Activated CD8-positive, alpha-beta T cell treated with anti-CD3 and anti-CD28 coated beads for 36 hours (primary cell): ENCODE results near the gene CNST. TPM values are rescaled to one million over a fixed set of nuclear protein-coding genes. Genes with fewer than 3 reads are reported as not detected.

Source experiments
- ATAC-seq: fragments of 200-7000 bp; cut with Tn5 transposase; one replicate; pipeline ENCODE4 v1.10.0; 2021; ENCODE audit warnings: mild to moderate bottlenecking, moderate library complexity
- CTCF ChIA-PET: fragments of 350-600 bp; sonication (Branson Sonifier 250); formaldehyde crosslinking; loops from one replicate; lab custom pipeline; 2021; ENCODE audit warnings: antibody characterized with exemption; lab: Charles Lee
- POLR2A ChIA-PET: fragments of 350-600 bp; sonication (Branson Sonifier 250); formaldehyde crosslinking; loops from one replicate; lab custom pipeline; 2021; ENCODE audit warnings: antibody characterized with exemption; lab: Charles Lee
- DNase-seq: peaks from one replicate; pipeline ENCODE4 v3.0.0-alpha.2; 2020
- H3K27ac Mint-ChIP-seq: one replicate; pipeline ENCODE4 v1.8.0; 2021; ENCODE audit warnings: mild to moderate bottlenecking, mixed read lengths
- H3K27me3 Mint-ChIP-seq: one replicate; pipeline ENCODE4 v1.8.0; 2021; ENCODE audit warnings: mixed read lengths
- H3K36me3 Mint-ChIP-seq: one replicate; pipeline ENCODE4 v1.8.0; 2021; ENCODE audit warnings: low read depth, mixed read lengths
- H3K4me1 Mint-ChIP-seq: one replicate; pipeline ENCODE4 v1.8.0; 2021; ENCODE audit warnings: low read depth, mixed read lengths
- H3K4me3 Mint-ChIP-seq: one replicate; pipeline ENCODE4 v1.8.0; 2021; ENCODE audit warnings: mild to moderate bottlenecking, moderate library complexity, mixed read lengths
- H3K9me3 Mint-ChIP-seq: one replicate; pipeline ENCODE4 v1.8.0; 2021; ENCODE audit warnings: mixed read lengths
- intact Hi-C: fragments of 100-400 bp; cut with micrococcal nuclease; formaldehyde crosslinking; loops from one replicate; pipeline ENCODE4 v1.10.0; 2022
- total RNA-seq, 2 experiments: library from RNA; stranded (reverse); gene quantifications; one replicate each; pipeline ENCODE4 v1.2.3, GENCODE V29; 2021
- TF ChIP-seq, protein P1 (sequence below): fragments of 200-600 bp; IDR thresholded peaks from one replicate; pipeline ENCODE4 v1.8.0; 2022; ENCODE audit warnings: antibody characterized with exemption, mild to moderate bottlenecking

Gene CNST
- total RNA-seq, 2 experiments from 2014 or later: 23.5 to 25.1 TPM

- peaks cover 22% of the 10 kb centered on the region for H3K36me3 Mint-ChIP-seq
- H3K9me3 Mint-ChIP-seq: peaks cover 3% of the 10 kb centered on the region
- no peak overlapping the region for H3K4me3 Mint-ChIP-seq
- ChIA-PET POLR2A (interaction anchor here (0.7 kb wide), 1 partner anchor 154 kb away, joined by 3 read pairs; no protein-coding TSS in a partner anchor), CTCF (no interaction called here)
- TF ChIP-seq, protein P1, sequence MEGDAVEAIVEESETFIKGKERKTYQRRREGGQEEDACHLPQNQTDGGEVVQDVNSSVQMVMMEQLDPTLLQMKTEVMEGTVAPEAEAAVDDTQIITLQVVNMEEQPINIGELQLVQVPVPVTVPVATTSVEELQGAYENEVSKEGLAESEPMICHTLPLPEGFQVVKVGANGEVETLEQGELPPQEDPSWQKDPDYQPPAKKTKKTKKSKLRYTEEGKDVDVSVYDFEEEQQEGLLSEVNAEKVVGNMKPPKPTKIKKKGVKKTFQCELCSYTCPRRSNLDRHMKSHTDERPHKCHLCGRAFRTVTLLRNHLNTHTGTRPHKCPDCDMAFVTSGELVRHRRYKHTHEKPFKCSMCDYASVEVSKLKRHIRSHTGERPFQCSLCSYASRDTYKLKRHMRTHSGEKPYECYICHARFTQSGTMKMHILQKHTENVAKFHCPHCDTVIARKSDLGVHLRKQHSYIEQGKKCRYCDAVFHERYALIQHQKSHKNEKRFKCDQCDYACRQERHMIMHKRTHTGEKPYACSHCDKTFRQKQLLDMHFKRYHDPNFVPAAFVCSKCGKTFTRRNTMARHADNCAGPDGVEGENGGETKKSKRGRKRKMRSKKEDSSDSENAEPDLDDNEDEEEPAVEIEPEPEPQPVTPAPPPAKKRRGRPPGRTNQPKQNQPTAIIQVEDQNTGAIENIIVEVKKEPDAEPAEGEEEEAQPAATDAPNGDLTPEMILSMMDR: no peak
- H3K4me1 Mint-ChIP-seq: peaks cover 56% of the 10 kb centered on the region
- intact Hi-C loops: no loop called here
- peak overlapping the region; percentile 97 for H3K27ac Mint-ChIP-seq
- ATAC-seq: no peak
- no peaks in the 10 kb centered on the region for H3K27me3 Mint-ChIP-seq
- no peak for DNase-seq
These were observed 5.7 kb downstream of the CNST start for GRCh38 chr1:246571953-246572352.

- peaks cover 59% of the 10 kb centered on the region for H3K4me1 Mint-ChIP-seq
- H3K4me3 Mint-ChIP-seq: no peak overlapping the region
- peak overlapping the region; percentile 80 for H3K27ac Mint-ChIP-seq
- H3K36me3 Mint-ChIP-seq: peaks cover 23% of the 10 kb centered on the region
- no peaks in the 10 kb centered on the region for H3K27me3 Mint-ChIP-seq
- ATAC-seq (no peak), DNase-seq (no peak)
- H3K9me3 Mint-ChIP-seq: peaks cover 3% of the 10 kb centered on the region
- POLR2A ChIA-PET: interaction anchor here (1.3 kb wide), 1 partner anchor 66 kb away, joined by 4 read pairs; the partner anchor contains the start of gene SMYD3
- CTCF ChIA-PET: interaction anchor here (1.1 to 2.2 kb wide), 2 partner anchors 25 to 29 kb away, joined by 3 to 6 read pairs; no protein-coding TSS in a partner anchor
- TF ChIP-seq, protein P1: no peak
- intact Hi-C loops: no loop called here
These were observed 6.5 kb downstream of the CNST start for GRCh38 chr1:246572785-246573184.

DNA sequence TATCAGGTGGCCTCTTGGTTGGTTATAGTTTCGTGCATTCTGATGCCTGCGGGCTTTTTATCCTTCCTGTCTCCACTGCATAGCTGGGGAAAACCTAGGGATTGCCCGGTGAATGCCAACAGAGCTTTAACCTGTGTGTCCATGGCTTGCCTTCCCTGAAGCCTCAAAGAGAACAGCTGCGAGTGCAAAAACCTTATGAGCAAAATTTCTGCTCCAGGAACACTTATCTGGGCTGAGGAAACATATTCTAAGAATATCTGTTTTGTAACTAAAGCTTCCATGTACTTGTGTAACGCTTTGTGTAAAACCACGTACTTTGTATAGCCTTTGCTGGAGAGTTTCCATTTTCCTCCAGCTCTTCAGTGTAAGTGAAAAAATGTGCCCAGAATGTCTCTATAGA lies 7.2 kb downstream of the CNST start:
- CTCF ChIA-PET: interaction anchor here (1.1 to 2.2 kb wide), 2 partner anchors 24 to 28 kb away, joined by 3 to 6 read pairs; no protein-coding TSS in a partner anchor
- Mint-ChIP-seq H3K4me1 (peaks cover 58% of the 10 kb centered on the region), H3K36me3 (peaks cover 23% of the 10 kb centered on the region), H3K4me3 (peak overlapping the region; percentile 4), H3K27ac (peak overlapping the region; percentile 80), H3K9me3 (peaks cover 3% of the 10 kb centered on the region), H3K27me3 (no peaks in the 10 kb centered on the region)
- POLR2A ChIA-PET: interaction anchor here (0.8 to 1.5 kb wide), 3 partner anchors 11 to 67 kb away, joined by 3 to 4 read pairs (median 4); partner anchors contain the start of gene SMYD3
- ATAC-seq (no peak), DNase-seq (no peak)
- intact Hi-C loops: no loop called here
- TF ChIP-seq, protein P1: no peak

GRCh38 chr1:246576709-246577032 lies 10.4 kb downstream of the CNST start:
- H3K27ac Mint-ChIP-seq: peak overlapping the region; percentile 87
- H3K27me3 Mint-ChIP-seq: no peaks in the 10 kb centered on the region
- TF ChIP-seq, protein P1: no peak
- ChIA-PET POLR2A (interaction anchor here (1.7 to 2.4 kb wide), 2 partner anchors 9 to 15 kb away, joined by 4 to 10 read pairs; no protein-coding TSS in a partner anchor), CTCF (interaction anchor here (0.6 to 1.5 kb wide), 2 partner anchors 10 to 23 kb away, joined by 3 read pairs; no protein-coding TSS in a partner anchor)
- H3K4me1 Mint-ChIP-seq: peaks cover 56% of the 10 kb centered on the region
- H3K4me3 Mint-ChIP-seq: peak overlapping the region; percentile 55
- ATAC-seq (no peak), DNase-seq (no peak)
- H3K9me3 Mint-ChIP-seq: peaks cover 3% of the 10 kb centered on the region
- H3K36me3 Mint-ChIP-seq: peaks cover 22% of the 10 kb centered on the region
- intact Hi-C loops: no loop called here

DNA sequence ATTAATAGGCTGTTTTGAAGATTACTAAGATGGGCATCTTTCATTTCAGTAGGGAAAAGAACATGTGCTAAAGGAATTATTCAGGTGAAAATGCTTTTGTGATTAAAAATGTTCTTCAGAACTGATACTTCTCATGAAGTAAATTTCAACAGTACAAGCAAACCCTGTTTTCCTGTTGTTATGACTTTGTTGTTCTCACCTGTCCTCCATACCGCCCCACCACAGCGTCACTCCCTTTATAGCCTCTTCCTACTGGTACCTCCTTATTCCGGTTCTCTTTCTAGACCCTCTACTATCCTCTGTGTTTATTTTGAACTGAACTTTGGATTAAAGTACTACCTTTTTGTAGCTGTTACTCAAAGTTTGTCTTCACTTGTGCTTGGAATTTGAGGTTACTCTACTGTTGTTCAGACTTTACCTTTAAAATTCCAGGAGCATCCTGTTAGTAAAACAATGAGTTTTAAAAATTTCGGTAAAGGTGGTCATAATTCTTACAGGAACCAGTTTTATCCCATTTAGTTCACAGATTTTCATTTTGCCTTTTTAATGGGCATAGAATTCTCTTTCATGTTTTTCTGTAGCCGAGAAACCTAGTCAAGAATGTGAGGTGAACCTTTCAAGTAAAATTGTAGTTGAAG lies 10.9 kb downstream of the CNST start:
- peak overlapping the region; percentile 55 for H3K4me3 Mint-ChIP-seq
- H3K36me3 Mint-ChIP-seq: peaks cover 25% of the 10 kb centered on the region
- intact Hi-C loops: no loop called here
- DNase-seq: no peak
- H3K4me1 Mint-ChIP-seq: peaks cover 59% of the 10 kb centered on the region
- POLR2A ChIA-PET: interaction anchor here (1.7 to 2.4 kb wide), 2 partner anchors 10 to 15 kb away, joined by 4 to 10 read pairs; no protein-coding TSS in a partner anchor
- CTCF ChIA-PET: interaction anchor here (0.6 to 1.5 kb wide), 2 partner anchors 10 to 23 kb away, joined by 3 read pairs; no protein-coding TSS in a partner anchor
- TF ChIP-seq, protein P1: no peak
- peak overlapping the region; percentile 87 for H3K27ac Mint-ChIP-seq
- no peaks in the 10 kb centered on the region for H3K27me3 Mint-ChIP-seq
- no peak for ATAC-seq
- peaks cover 3% of the 10 kb centered on the region for H3K9me3 Mint-ChIP-seq
